ENCODE results near the gene TFEC.

Gene TFEC

DNA sequence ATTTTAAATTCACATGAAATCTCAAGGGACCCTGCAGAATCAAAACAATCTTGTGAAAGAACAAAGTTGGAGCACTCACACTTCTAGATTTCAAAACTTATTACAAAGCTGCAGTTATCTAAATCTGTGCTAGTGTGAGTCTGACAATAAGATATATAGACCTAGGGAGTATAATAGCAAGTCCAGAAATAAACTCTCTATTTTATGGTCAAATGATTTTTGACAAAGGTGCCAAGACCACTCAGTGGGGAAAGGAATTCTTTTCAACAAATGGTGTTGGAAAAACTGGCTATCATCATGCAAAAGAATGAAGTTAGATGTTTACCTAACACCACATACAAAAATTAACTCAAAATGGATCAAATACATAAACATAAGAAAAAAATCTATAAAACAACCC lies 68.2 kb downstream of the TFEC start:
- H3K4me1 ChIP-seq (ENCODE audit: insufficient read depth, insufficient read length) = no peaks in the 10 kb centered on the region
- no peaks in the 10 kb centered on the region for H3K27me3 ChIP-seq (ENCODE audit: insufficient read depth, insufficient read length)
- H3K36me3 ChIP-seq (ENCODE audit: insufficient read depth, insufficient read length, low read length) = no peaks in the 10 kb centered on the region
- no peak for TF ChIP-seq ZNF274 (IDR thresholded peaks at IDR 0.05; ENCODE audit: low read depth, low read length)
- no peak for TF ChIP-seq SUZ12 (IDR thresholded peaks at IDR 0.05; ENCODE audit: extremely low read depth, insufficient read depth, insufficient read length)
- no peak for TF ChIP-seq YY1 (IDR thresholded peaks at IDR 0.05; ENCODE audit: insufficient read depth, insufficient read length)
- H3K9ac ChIP-seq (ENCODE audit: insufficient read length, low read depth) = no peak overlapping the region
- no peak overlapping the region for H3K4me3 ChIP-seq (ENCODE audit: insufficient read length, low read depth)
- no peaks in the 10 kb centered on the region for H3K9me3 ChIP-seq (ENCODE audit: insufficient read depth, low read length)
- DNase-seq (ENCODE audit: low read depth, low spot score) = no peak

DNA sequence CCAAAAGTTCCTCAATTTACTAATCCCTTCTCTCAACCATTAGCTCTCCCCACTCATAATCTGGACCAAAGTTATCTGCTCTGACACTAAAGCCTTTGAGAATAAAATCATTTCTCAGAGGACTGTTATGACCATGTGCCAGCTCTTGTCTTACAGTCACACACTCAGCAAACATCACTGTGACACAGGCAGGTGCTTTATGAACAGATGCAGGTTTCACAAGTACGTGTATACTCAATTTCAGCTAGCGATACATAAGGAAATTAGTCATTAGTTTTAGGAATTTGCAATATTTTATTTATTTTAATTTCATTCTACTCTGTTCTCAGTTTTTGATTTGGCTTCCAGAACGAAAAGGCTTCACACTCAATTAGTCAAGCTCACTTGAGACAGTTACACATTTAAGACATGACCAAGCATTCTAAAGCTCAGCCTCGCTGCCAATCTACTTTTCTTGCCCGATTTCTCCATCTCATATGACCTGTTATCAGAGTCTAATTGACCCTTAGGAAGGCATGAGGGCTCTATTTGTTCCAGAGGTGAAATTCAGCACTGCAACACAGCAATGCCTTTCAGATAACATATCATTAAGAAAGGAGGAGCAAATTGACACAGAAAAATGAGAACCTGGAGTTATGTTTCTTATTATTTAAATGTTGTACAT lies 76.8 kb downstream of the TFEC start:
- Histone ChIP-seq H3K4me1 (ENCODE audit: insufficient read depth, insufficient read length) (no peaks in the 10 kb centered on the region), H3K9ac (ENCODE audit: insufficient read length, low read depth) (no peak overlapping the region), H3K27me3 (ENCODE audit: insufficient read depth, insufficient read length) (no peaks in the 10 kb centered on the region), H3K9me3 (ENCODE audit: insufficient read depth, low read length) (no peaks in the 10 kb centered on the region), H3K4me3 (ENCODE audit: insufficient read length, low read depth) (no peak overlapping the region), H3K36me3 (ENCODE audit: insufficient read depth, insufficient read length, low read length) (no peaks in the 10 kb centered on the region)
- DNase-seq (ENCODE audit: low read depth, low spot score) = no peak
- TF ChIP-seq YY1 (IDR thresholded peaks at IDR 0.05; ENCODE audit: insufficient read depth, insufficient read length) = no peak
- TF ChIP-seq SUZ12 (IDR thresholded peaks at IDR 0.05; ENCODE audit: extremely low read depth, insufficient read depth, insufficient read length) = no peak

DNA sequence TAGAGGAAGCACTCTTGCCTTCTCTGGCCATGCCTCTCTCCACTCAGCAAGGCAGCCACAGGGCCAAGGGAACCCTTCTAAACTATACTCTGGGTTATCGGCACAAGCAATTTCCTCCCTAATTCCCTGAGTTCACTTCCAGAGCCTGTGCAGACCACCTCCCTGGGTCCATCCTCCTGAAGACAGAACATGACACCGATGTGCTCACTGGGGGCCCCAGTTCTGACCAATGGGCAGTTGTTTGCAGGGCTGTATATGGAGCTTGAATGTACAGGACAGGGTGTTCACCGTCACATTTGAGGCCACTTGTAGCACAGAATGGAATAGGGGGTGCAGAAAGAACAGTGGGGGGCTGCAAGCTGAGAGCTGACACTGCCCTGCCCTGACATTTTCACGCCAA lies 77.7 kb downstream of the TFEC start:
- TF ChIP-seq YY1 (IDR thresholded peaks at IDR 0.05; ENCODE audit: insufficient read depth, insufficient read length) (no peak), SUZ12 (IDR thresholded peaks at IDR 0.05; ENCODE audit: extremely low read depth, insufficient read depth, insufficient read length) (no peak), ZNF274 (IDR thresholded peaks at IDR 0.05; ENCODE audit: low read depth, low read length) (no peak)
- Histone ChIP-seq H3K9me3 (ENCODE audit: insufficient read depth, low read length) (no peaks in the 10 kb centered on the region), H3K9ac (ENCODE audit: insufficient read length, low read depth) (no peak overlapping the region), H3K36me3 (ENCODE audit: insufficient read depth, insufficient read length, low read length) (no peaks in the 10 kb centered on the region), H3K4me1 (ENCODE audit: insufficient read depth, insufficient read length) (no peaks in the 10 kb centered on the region), H3K4me3 (ENCODE audit: insufficient read length, low read depth) (no peak overlapping the region), H3K27me3 (ENCODE audit: insufficient read depth, insufficient read length) (no peaks in the 10 kb centered on the region)
- DNase-seq (ENCODE audit: low read depth, low spot score) = no peak

DNA sequence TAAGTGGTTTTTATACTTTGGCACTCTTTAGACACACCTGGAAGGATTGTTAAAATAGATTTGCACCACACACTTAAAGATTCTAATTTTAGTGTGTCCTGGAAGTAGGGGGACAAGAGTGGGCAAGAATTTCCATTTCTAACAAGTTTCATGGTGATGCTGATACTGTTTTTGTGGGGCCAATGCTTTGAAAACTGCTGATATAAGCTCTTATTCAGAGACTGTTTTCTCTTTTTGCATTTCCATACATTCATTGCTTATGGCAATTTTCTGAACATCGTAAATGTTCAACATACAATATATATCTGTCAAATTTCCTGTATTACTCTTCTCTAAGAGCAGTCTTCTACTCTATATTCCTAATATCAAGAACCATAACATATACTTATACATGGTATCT lies 79.0 kb downstream of the TFEC start:
- Histone ChIP-seq H3K9ac (ENCODE audit: insufficient read length, low read depth) (no peak overlapping the region), H3K9me3 (ENCODE audit: insufficient read depth, low read length) (no peaks in the 10 kb centered on the region), H3K27me3 (ENCODE audit: insufficient read depth, insufficient read length) (no peaks in the 10 kb centered on the region), H3K36me3 (ENCODE audit: insufficient read depth, insufficient read length, low read length) (no peaks in the 10 kb centered on the region), H3K4me3 (ENCODE audit: insufficient read length, low read depth) (no peak overlapping the region), H3K4me1 (ENCODE audit: insufficient read depth, insufficient read length) (no peaks in the 10 kb centered on the region)
- DNase-seq (ENCODE audit: low read depth, low spot score) = no peak
- no peak for TF ChIP-seq SUZ12 (IDR thresholded peaks at IDR 0.05; ENCODE audit: extremely low read depth, insufficient read depth, insufficient read length)
- no peak for TF ChIP-seq YY1 (IDR thresholded peaks at IDR 0.05; ENCODE audit: insufficient read depth, insufficient read length)

DNA sequence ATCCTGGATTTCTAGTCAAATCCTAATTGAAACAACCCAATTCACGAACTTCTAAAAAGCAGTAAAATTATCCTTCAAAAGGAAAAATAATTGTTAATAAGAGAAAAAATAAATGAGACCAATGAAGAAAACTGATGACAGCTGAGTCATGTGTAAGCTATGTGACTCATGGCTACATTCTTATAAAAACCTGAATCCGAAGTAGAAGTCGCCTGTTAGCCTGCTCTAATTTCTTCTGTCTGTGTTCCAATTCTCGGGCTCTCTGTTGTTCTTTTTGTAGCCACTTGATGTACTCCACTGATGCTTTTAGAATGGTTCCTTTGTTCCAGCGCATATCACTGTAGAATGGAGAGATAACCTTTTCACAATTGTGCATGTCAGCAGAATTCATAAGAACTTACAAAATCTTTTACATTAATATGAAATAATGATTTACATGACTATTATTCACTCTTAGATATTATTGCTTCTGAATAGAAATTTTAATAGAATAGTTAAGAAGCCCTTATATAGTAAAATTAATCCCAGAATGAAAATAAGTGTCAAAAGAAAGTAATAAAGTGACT lies 88.8 kb downstream of the TFEC start:
- TF ChIP-seq SUZ12 (IDR thresholded peaks at IDR 0.05; ENCODE audit: extremely low read depth, insufficient read depth, insufficient read length) (no peak), ZNF274 (IDR thresholded peaks at IDR 0.05; ENCODE audit: low read depth, low read length) (no peak), YY1 (IDR thresholded peaks at IDR 0.05; ENCODE audit: insufficient read depth, insufficient read length) (no peak)
- DNase-seq (ENCODE audit: low read depth, low spot score) = no peak
- Histone ChIP-seq H3K4me1 (ENCODE audit: insufficient read depth, insufficient read length) (no peaks in the 10 kb centered on the region), H3K27me3 (ENCODE audit: insufficient read depth, insufficient read length) (no peaks in the 10 kb centered on the region), H3K9ac (ENCODE audit: insufficient read length, low read depth) (no peak overlapping the region), H3K4me3 (ENCODE audit: insufficient read length, low read depth) (no peak overlapping the region), H3K36me3 (ENCODE audit: insufficient read depth, insufficient read length, low read length) (no peaks in the 10 kb centered on the region), H3K9me3 (ENCODE audit: insufficient read depth, low read length) (no peaks in the 10 kb centered on the region)

DNA sequence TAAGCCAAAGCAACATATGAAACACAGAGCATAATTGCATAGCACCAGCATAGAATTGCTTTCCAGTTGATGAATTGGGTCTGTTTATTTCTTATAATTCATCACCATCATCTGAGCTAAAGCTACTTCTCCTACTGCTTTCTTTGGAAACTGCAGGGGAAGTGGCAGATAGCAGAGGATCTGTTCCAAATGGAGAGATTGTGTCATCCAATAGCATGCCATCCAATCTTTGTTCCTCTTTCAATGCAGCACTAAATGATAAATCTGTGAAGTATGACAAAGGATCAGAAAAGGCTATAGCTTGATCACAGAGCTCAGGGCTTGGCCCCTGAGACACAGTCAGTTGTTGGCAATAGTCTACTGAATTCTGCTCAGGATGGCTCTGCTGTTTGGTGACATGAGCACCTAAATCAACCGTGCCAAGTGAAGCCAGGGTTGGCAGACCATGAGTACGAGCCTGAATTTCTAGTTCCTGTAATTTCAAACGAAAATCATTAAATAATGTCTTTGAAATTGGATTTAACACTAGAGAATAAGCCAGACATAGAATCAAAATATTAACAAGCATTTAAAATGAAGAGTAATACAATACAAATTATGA lies 90.0 kb downstream of the TFEC start:
- TF ChIP-seq YY1 (IDR thresholded peaks at IDR 0.05; ENCODE audit: insufficient read depth, insufficient read length) (no peak), ZNF274 (IDR thresholded peaks at IDR 0.05; ENCODE audit: low read depth, low read length) (no peak), SUZ12 (IDR thresholded peaks at IDR 0.05; ENCODE audit: extremely low read depth, insufficient read depth, insufficient read length) (no peak)

DNA sequence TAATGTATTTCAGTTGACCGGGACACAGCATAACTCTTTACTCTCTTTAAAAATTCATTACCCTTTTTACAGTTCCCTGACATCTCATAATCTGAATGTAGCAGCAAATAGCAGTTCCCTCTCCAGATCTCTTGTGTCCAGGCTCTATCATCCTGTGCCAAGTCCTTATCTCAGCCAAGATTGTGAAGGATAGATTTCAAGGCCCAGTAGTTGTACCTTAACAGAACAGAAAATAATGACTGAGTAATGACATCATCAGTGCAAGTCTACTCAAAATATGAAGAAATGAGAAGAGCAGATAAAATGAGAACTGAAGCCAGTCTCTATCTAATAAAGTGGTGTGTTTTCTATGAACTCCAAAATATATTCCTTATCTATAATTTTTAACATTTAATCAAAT lies 92.6 kb downstream of the TFEC start:
- Histone ChIP-seq H3K9me3 (ENCODE audit: insufficient read depth, low read length) (no peaks in the 10 kb centered on the region), H3K4me1 (ENCODE audit: insufficient read depth, insufficient read length) (no peaks in the 10 kb centered on the region), H3K4me3 (ENCODE audit: insufficient read length, low read depth) (no peak overlapping the region), H3K9ac (ENCODE audit: insufficient read length, low read depth) (no peak overlapping the region), H3K36me3 (ENCODE audit: insufficient read depth, insufficient read length, low read length) (no peaks in the 10 kb centered on the region), H3K27me3 (ENCODE audit: insufficient read depth, insufficient read length) (no peaks in the 10 kb centered on the region)
- DNase-seq (ENCODE audit: low read depth, low spot score) = no peak
- no peak for TF ChIP-seq YY1 (IDR thresholded peaks at IDR 0.05; ENCODE audit: insufficient read depth, insufficient read length)

More for the DNA sequence above, 90.0 kb downstream of the TFEC start:
- H3K27me3 ChIP-seq (ENCODE audit: insufficient read depth, insufficient read length) = no peaks in the 10 kb centered on the region
- no peak for DNase-seq (ENCODE audit: low read depth, low spot score)
- H3K4me3 ChIP-seq (ENCODE audit: insufficient read length, low read depth) = no peak overlapping the region
- no peaks in the 10 kb centered on the region for H3K36me3 ChIP-seq (ENCODE audit: insufficient read depth, insufficient read length, low read length)
- no peaks in the 10 kb centered on the region for H3K9me3 ChIP-seq (ENCODE audit: insufficient read depth, low read length)
- no peak overlapping the region for H3K9ac ChIP-seq (ENCODE audit: insufficient read length, low read depth)
- no peaks in the 10 kb centered on the region for H3K4me1 ChIP-seq (ENCODE audit: insufficient read depth, insufficient read length)
